HUDEP-2 (cell line): Measurements from ENCODE around the gene ILDR1.
"Not testable (repeated sequence)": the region's sequence is repeated elsewhere in the genome, so short reads cannot be mapped to it uniquely, and the experiment has no call there.

ENCODE experiments used
- DNase-seq, 76 experiments: peaks; one replicate each; lab custom pipeline; 2025; ENCODE audit not compliant: unreplicated experiment in 76 of 76; lab: John Stamatoyannopoulos, UW

Gene ILDR1

DNA sequence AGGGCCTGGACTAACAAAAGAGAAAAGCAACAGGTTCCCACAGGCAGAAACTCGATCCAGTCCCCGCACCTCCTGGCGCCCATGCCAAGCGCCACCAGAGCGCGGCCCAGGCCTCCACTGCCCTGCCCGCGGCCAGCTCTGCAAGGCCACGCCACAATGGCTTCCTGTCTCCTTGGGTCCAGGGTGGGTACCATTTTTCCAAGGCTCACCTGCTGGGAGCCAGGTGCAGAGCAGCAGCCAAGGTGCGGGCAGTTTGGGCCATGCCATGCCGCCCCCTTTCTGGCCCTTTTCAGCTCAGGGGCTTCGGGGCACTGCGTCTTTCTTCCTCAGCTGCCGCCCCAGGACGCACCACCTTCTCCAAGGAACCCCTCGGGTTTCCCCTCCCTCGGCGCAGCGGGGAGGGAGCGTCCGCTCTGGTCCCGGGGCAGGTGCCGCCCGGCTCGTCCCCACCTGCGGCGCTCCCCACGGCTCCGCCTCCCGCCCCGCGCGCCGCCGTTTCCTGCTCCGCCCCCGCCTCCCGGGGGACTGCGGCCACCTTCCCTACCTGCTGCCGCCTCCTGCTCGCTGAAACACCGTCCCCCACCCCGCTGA lies at the start of gene ILDR1:
Gene ILDR1, minus strand, starts transcription at position 437 of the 591 bp plus-strand sequence. Its CDS starts 170 bp downstream, at position 267.
- DNase-seq: no peak

- no peak for DNase-seq
These were observed 45.7 kb upstream of the ILDR1 start for GRCh38 chr3:122067588-122068240.

- DNase-seq: no peak
These were observed 45.1 kb upstream of the ILDR1 start for GRCh38 chr3:122067214-122067550.

- no peak for DNase-seq
These were observed 44.5 kb upstream of the ILDR1 start for GRCh38 chr3:122066331-122067213.

DNA sequence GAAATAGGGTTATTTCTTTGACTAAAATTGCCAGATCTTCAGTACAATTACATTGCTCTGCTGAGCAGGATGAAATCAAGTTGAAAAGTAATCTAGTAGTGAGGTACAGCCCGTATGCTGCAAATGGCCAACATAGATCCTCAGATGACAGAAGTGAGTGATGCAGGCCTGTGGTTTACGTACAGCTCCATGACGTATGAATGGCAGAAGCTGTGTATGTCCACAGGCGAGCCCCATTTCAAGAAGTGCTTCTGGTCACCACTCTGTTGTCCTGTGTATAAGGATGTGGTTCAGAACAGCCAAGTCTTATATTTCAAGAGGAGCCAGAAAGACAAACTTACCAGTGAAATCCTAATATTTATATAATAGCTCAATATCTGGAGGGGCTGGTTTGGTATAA lies 42.3 kb upstream of the ILDR1 start:
- DNase-seq: no peak

GRCh38 chr3:122063908-122064307 lies 41.9 kb upstream of the ILDR1 start:
- no peak for DNase-seq

- DNase-seq: no peak
These were observed 38.1 kb upstream of the ILDR1 start for GRCh38 chr3:122060040-122060698.

- no peak for DNase-seq
These were observed 36.2 kb upstream of the ILDR1 start for GRCh38 chr3:122058294-122058693.

DNA sequence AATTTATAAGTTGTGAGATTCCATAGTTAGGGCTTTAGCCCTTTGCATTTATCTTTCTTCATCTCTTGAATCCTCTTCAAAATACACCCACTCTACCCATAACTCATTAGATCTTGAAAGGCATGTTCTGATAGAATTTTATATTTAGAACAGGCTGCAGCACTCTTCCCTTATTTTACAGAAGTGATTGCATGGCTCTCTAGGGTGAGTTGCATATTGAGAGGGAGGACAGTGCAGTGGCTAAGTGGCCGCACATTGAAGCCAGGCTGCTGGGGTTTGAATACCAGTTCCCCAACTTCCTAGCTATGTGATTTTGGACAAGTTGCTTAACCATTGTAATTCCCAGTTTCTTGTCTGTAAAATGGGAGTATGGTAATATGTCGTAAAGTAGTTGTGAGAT lies 35.6 kb upstream of the ILDR1 start:
- DNase-seq: no peak

DNA sequence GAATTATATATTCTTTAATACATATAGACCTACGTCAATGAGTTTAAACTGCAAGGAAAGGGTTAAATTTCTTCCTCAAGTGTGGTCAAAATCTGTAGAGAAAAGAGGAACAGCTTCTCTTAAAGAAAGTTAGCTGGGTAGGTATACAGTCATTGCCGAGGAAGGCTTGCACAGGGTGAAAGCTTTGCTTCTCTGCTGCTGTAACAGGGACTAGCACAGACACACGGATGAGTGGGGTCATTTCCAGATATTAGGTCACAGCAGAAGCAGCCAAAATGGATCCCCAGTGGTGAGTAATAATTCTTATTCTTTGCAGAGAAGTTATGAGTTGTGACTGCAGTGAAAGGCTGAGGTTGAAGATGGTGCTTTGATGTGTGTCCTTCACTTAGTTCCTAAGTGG lies 33.2 kb upstream of the ILDR1 start, which contains the start of gene CD86:
Gene CD86, plus strand, starts transcription at position 148 of the 400 bp plus-strand sequence. Its CDS starts 128 bp downstream, at position 276.
- DNase-seq: no peak

DNA sequence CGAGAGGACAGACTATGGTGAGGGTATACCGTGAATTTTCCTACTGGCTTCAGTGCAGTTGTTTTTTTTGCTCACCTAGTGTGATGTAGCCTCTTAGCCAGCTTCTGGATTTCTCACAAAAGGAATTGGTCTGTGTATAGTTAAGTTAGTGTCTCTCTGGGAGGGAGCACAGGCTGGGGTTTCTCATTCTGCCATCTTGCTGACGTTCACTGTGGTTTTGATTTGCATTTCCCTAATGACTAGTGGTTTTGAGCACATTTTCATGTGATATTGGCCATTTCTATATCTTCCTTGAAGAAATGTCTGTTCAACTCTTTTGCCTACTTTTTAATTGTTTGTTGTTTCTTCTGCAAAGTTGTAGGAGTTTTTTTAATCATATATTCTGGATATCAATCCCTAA lies 30.9 kb upstream of the ILDR1 start:
- DNase-seq: no peak

- DNase-seq: not testable (repeated sequence)
These were observed 25.7 kb upstream of the ILDR1 start for GRCh38 chr3:122047773-122048172.

DNA sequence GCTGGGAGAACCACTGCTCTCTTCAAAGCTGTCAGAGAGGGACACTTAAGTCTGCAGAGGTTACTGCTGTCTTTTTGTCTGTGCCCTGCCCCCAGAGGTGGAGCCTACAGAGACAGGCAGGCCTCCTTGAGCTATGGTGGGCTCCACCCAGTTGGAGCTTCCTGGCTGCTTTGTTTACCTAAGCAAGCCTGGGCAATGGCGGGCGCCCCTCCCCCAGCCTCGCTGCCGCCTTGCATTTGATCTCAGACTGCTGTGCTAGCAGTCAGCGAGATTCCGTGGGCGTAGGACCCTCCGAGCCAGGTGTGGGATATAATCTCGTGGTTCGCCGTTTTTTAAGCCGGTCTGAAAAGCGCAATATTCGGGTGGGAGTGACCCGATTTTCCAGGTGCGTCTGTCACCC lies 25.2 kb upstream of the ILDR1 start:
- DNase-seq: not testable (repeated sequence)

GRCh38 chr3:122033023-122033422 lies 11.0 kb upstream of the ILDR1 start:
- DNase-seq: no peak

DNA sequence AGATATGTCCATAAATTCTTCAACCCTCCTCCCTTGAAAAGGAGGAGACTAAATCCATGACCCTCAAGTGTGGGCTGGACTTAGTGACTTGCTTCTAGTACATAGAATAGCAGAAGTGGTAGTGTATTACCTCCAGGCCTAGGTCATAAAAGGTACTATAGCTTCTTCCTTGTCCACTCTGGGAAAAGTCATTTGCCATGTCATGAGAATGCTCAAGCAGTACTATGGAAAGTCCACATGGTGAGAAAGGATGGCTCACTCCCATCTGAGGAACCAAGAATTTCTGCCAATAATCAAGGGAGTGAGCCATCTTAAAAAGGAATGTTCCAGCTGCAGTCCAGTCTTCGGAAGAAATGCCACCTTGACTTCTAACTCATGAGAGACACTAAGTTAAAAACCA lies 10.5 kb upstream of the ILDR1 start:
- no peak for DNase-seq

DNA sequence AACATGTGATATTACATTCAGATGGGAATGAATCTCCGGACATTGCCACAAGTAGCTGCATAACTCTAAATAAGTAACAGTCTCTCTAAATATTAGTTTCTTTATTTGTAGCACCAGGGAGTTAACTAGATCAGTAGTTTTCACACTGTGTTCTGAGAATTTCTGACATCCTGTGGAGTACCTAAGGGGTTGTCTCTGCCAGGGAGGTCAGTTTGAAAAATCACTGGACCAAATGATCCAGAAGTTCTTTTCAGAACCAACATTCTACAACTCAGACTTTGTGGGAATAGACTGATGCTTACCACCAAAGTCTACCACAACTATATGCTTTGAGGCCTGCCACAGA lies 9.0 kb upstream of the ILDR1 start:
- no peak for DNase-seq

DNA sequence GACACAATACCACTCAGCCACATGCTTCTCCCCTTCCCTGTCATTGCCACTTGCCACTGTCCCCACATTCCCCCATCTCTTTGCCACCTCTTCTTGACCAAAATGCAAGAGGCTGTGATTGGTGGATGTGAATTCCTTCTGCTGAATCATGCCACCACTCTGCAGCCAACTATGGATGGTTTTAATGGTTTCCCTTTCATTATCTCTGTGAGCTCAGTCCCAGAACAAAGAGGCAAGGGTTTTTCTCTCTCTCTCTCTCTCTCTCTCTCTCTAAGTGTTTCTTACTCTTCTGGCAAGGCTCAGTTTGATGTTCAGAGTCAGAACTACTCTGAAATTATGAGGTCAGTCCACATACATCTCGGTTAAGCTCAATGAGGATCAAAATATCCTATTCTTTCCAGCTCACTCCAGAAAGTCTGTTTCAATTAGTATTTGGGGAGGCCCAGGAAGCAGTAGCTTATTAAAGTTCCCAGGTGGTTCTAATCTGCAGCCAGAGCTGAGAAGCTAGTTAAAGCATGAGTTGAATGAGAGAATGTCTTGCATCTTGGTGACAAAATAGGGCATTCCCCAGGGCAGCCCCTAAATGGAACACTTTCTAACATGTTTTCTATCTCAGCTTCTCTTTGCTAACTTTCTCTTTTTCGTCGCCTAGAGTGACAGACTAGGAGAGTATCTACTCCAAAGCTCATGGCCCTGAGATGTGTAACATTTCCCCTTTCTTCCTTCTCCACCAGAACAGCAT lies 8.5 kb upstream of the ILDR1 start:
- DNase-seq: no peak

DNA sequence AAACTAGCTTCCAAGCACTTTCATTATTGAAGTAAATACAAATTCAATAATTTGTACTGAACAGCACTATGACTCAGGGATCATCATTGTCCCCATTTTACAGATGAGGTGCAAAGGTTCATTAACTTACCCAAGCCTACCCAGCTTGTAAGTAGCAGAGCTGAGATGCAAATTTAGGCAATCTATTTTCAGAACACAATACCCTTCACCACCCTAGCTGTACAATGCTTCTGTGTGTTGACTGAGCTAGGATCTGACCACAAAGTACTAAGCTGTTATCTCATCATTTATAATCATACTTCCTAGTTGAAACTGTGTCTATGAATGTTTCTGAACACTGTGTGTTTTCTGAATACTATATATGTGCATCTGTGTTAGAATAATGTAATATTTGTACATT lies 3.2 kb upstream of the ILDR1 start:
- no peak for DNase-seq

DNA sequence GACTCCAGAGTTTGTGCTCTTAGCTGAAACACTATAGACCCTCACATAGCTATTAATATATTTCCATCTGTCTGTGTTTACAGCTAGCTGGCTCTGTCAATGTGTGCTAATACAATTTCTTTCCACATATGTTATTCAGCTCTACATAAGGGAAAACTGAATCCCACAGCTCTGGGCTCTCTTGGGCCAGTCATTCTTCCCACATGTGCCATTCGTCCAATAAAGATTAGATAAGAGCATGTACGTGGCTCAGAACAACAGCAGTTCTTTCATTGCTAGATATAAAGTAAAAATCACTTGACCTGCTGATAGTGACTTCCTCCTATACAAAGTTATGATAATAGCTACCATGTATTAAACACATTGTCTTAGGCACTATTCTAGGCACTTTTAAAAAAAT lies 2.8 kb upstream of the ILDR1 start:
- no peak for DNase-seq

DNA sequence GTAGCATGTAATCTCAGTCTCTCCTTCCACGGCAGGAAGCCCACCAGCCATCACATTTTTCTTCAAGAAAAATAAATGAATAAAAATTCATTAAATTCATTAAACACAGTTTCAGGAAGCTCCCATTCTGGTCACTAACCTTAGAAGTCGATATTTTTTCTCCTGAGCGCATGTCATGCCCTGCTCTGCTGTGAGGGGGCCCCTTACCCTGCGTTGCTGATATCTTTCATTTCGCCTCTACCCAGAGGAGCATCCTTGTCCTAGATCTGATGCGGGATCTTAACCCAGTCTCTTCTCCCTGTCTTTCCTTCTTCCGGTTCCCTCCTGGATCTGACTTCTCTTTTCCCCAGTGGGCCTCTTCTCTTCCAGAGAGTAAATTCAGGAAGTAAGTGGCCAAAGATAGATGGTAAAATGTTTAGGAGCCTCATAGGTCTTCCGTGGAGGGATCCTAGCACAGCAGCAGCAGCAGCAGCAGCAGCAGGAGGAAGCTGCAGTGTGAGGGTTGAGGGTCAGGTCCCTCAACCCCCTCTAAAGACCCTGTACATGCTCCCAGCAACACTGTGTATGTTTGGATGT lies 1.4 kb upstream of the ILDR1 start:
- no peak for DNase-seq
